GM19193 (cell line): ENCODE measurements around the gene GFRA1.

ENCODE experiments used
- POLR2A ChIP-seq: IDR thresholded peaks from 4 replicates; pipeline ENCODE4 v1.6.1; 2011; ENCODE audit not compliant: insufficient read depth, insufficient read length; ENCODE audit errors: extremely low read depth

The GFRA1 gene

GRCh38 chr10:116201011-116201410 lies 72.0 kb downstream of the GFRA1 start:
- no peak for TF ChIP-seq POLR2A

DNA sequence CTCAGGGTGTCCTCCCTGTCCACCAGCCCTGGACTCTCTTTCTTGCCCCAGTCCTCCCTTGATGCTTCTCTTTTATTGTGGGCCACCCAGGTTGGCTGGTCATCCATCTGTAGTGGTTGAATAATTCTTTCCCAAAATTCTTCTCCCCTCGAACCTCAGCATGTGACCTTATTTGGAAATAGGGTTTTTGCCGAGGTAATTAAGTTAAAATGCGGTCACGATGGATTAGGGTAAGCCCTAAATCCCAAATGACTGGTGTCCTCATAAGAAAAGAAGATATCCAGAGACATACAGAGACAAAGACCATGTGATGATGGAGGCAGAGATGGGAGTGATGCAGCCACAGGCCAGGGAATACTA lies 74.3 kb downstream of the GFRA1 start:
- no peak for TF ChIP-seq POLR2A

- TF ChIP-seq POLR2A: no peak
Observed at GRCh38 chr10:116197946-116198675, 74.9 kb downstream of the GFRA1 start.

- no peak for TF ChIP-seq POLR2A
Observed at GRCh38 chr10:116195583-116195982, 77.4 kb downstream of the GFRA1 start.

- TF ChIP-seq POLR2A: no peak
Observed at GRCh38 chr10:116195039-116195438, 78.0 kb downstream of the GFRA1 start.

GRCh38 chr10:116194061-116194460 lies 78.9 kb downstream of the GFRA1 start:
- no peak for TF ChIP-seq POLR2A

- TF ChIP-seq POLR2A: no peak
Observed at GRCh38 chr10:116190883-116191282, 82.1 kb downstream of the GFRA1 start.

- no peak for TF ChIP-seq POLR2A
Observed at GRCh38 chr10:116186273-116186672, 86.7 kb downstream of the GFRA1 start.

DNA sequence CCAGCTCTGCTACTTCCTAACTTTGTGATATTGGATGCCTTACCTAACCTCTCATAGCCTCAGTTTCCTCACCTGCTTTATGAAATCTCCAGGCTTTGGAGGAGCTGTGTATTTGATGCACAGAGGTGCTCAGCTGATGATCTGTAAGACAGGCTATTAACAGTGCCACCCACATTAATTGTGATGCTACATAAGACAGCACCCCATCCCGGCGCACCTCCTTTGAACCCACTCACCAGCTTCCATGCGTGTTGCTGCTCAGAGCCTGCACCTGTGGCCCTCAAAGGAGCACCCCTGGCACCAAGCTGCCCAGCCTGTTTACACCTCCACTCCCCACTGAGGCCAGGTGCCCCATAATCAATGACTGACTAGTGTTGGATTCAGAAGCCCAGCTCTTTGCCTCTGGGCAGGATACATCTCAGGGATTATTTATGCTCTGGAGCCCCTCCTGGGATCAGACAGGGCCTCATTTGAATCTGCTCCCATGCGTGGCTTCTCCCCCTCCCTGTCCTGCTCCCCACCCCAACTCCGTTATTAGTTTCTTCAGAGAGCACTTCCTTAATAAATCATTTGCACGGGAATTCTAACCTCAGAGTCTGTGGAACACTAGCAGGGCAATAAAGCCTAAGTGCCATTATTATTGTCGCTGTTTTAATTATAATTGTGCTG lies 87.7 kb downstream of the GFRA1 start:
- TF ChIP-seq POLR2A: no peak

DNA sequence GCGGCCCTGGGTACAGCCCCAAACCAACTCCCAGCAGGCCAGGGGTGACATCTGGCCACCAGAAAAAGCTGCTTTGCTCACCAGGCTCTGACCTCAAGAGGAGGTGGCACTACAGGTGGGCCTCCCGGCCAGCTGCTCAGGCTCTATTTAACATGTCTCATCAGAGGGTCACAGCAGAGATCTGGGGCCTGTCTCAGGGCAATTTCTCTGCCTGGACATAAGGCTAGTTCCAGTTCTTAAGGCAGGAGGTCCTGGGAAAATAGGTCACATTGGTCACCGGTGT lies 88.6 kb downstream of the GFRA1 start:
- no peak for TF ChIP-seq POLR2A

GRCh38 chr10:116183733-116184511 lies 89.1 kb downstream of the GFRA1 start:
- TF ChIP-seq POLR2A: no peak

DNA sequence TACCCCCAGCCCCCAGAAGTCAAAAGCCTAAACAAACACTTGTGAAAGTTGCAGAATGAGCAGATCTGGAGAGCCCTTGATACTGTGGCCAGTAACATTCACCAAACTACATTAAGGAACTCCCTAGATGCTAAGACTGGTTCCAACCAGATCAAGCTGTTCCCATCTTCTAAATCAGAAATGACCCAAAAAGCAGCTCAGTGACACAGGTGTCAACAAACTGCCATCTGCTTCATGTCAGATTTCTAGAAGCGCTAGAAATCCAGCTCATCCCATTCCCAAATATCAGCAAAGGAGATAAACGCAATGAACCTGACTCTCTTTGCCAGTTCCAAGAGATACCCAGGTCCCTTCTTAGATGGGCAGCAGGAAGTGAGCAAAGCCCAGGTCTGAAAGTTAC lies 90.6 kb downstream of the GFRA1 start:
- no peak for TF ChIP-seq POLR2A

- no peak for TF ChIP-seq POLR2A
Observed at GRCh38 chr10:116178086-116178605, 94.9 kb downstream of the GFRA1 start.

- TF ChIP-seq POLR2A: no peak
Observed at GRCh38 chr10:116175231-116175630, 97.8 kb downstream of the GFRA1 start.

- no peak for TF ChIP-seq POLR2A
Observed at GRCh38 chr10:116171505-116171904, 101.5 kb downstream of the GFRA1 start.

- no peak for TF ChIP-seq POLR2A
Observed at GRCh38 chr10:116170815-116171250, 102.2 kb downstream of the GFRA1 start.
